Measurements from ENCODE around the gene RBPJ.

RBPJ gene

GRCh38 chr4:26424838-26425237, 104.0 kb downstream of the RBPJ start:
- H3K4me3 Mint-ChIP-seq, result no peak overlapping the region
- peaks cover 4% of the 10 kb centered on the region for H3K4me1 Mint-ChIP-seq
- no peak for DNase-seq (ENCODE audit: low spot score in 2 of 2)
- no peaks in the 10 kb centered on the region for H3K27me3 Mint-ChIP-seq
- H3K36me3 Mint-ChIP-seq (ENCODE audit: insufficient read depth), result peaks cover 30% of the 10 kb centered on the region
- H3K27ac Mint-ChIP-seq (ENCODE audit: low read depth), result no peak overlapping the region
- no peak for ATAC-seq (replicated peaks; ENCODE audit: extremely low read depth, poor library complexity, severe bottlenecking)
- no peaks in the 10 kb centered on the region for H3K9me3 Mint-ChIP-seq

- Mint-ChIP-seq H3K36me3 (ENCODE audit: insufficient read depth) (peaks cover 37% of the 10 kb centered on the region), H3K27ac (ENCODE audit: low read depth) (peak overlapping the region; percentile 22), H3K9me3 (no peaks in the 10 kb centered on the region), H3K4me3 (no peak overlapping the region), H3K27me3 (no peaks in the 10 kb centered on the region), H3K4me1 (peaks cover 4% of the 10 kb centered on the region)
- ATAC-seq (replicated peaks; ENCODE audit: extremely low read depth, poor library complexity, severe bottlenecking), result no peak
- no peak for DNase-seq (ENCODE audit: low spot score in 2 of 2)
These were observed 105.1 kb downstream of the RBPJ start for GRCh38 chr4:26425953-26426352.

- H3K4me1 Mint-ChIP-seq, result peaks cover 4% of the 10 kb centered on the region
- no peak for ATAC-seq (replicated peaks; ENCODE audit: extremely low read depth, poor library complexity, severe bottlenecking)
- H3K9me3 Mint-ChIP-seq, result no peaks in the 10 kb centered on the region
- DNase-seq (ENCODE audit: low spot score in 2 of 2), result no peak
- H3K36me3 Mint-ChIP-seq (ENCODE audit: insufficient read depth), result peaks cover 38% of the 10 kb centered on the region
- no peak overlapping the region for H3K4me3 Mint-ChIP-seq
- no peaks in the 10 kb centered on the region for H3K27me3 Mint-ChIP-seq
- H3K27ac Mint-ChIP-seq (ENCODE audit: low read depth), result peak overlapping the region; percentile 59
These were observed 106.1 kb downstream of the RBPJ start for GRCh38 chr4:26426892-26427291.

GRCh38 chr4:26429910-26430309, 109.1 kb downstream of the RBPJ start:
- no peaks in the 10 kb centered on the region for H3K27me3 Mint-ChIP-seq
- peaks cover 4% of the 10 kb centered on the region for H3K4me1 Mint-ChIP-seq
- no peak for ATAC-seq (replicated peaks; ENCODE audit: extremely low read depth, poor library complexity, severe bottlenecking)
- H3K27ac Mint-ChIP-seq (ENCODE audit: low read depth), result no peak overlapping the region
- no peaks in the 10 kb centered on the region for H3K9me3 Mint-ChIP-seq
- DNase-seq (ENCODE audit: low spot score in 2 of 2), result no peak
- H3K4me3 Mint-ChIP-seq, result no peak overlapping the region
- H3K36me3 Mint-ChIP-seq (ENCODE audit: insufficient read depth), result peaks cover 33% of the 10 kb centered on the region

- DNase-seq (ENCODE audit: low spot score in 2 of 2), result no peak
- H3K27ac Mint-ChIP-seq (ENCODE audit: low read depth), result no peak overlapping the region
- H3K4me3 Mint-ChIP-seq, result no peak overlapping the region
- peaks cover 27% of the 10 kb centered on the region for H3K36me3 Mint-ChIP-seq (ENCODE audit: insufficient read depth)
- no peaks in the 10 kb centered on the region for H3K27me3 Mint-ChIP-seq
- ATAC-seq (replicated peaks; ENCODE audit: extremely low read depth, poor library complexity, severe bottlenecking), result no peak
- H3K9me3 Mint-ChIP-seq, result no peaks in the 10 kb centered on the region
- H3K4me1 Mint-ChIP-seq, result peaks cover 4% of the 10 kb centered on the region
These were observed 110.8 kb downstream of the RBPJ start for GRCh38 chr4:26431461-26432180.

- Mint-ChIP-seq H3K4me3 (no peak overlapping the region), H3K27me3 (no peaks in the 10 kb centered on the region), H3K27ac (ENCODE audit: low read depth) (no peak overlapping the region), H3K36me3 (ENCODE audit: insufficient read depth) (peaks cover 26% of the 10 kb centered on the region), H3K9me3 (no peaks in the 10 kb centered on the region), H3K4me1 (peaks cover 2% of the 10 kb centered on the region)
- no peak for DNase-seq (ENCODE audit: low spot score in 2 of 2)
- ATAC-seq (replicated peaks; ENCODE audit: extremely low read depth, poor library complexity, severe bottlenecking), result no peak
These were observed 111.6 kb downstream of the RBPJ start for GRCh38 chr4:26432419-26432818.

GRCh38 chr4:26433556-26433955, 112.7 kb downstream of the RBPJ start:
- H3K9me3 Mint-ChIP-seq, result no peaks in the 10 kb centered on the region
- no peak overlapping the region for H3K4me3 Mint-ChIP-seq
- no peak for ATAC-seq (replicated peaks; ENCODE audit: extremely low read depth, poor library complexity, severe bottlenecking)
- no peak overlapping the region for H3K27ac Mint-ChIP-seq (ENCODE audit: low read depth)
- peaks cover 25% of the 10 kb centered on the region for H3K36me3 Mint-ChIP-seq (ENCODE audit: insufficient read depth)
- H3K27me3 Mint-ChIP-seq, result no peaks in the 10 kb centered on the region
- H3K4me1 Mint-ChIP-seq, result no peaks in the 10 kb centered on the region
- DNase-seq (ENCODE audit: low spot score in 2 of 2), result no peak

- no peak overlapping the region for H3K27ac Mint-ChIP-seq (ENCODE audit: low read depth)
- no peak for ATAC-seq (replicated peaks; ENCODE audit: extremely low read depth, poor library complexity, severe bottlenecking)
- DNase-seq (ENCODE audit: low spot score in 2 of 2), result no peak
- H3K27me3 Mint-ChIP-seq, result no peaks in the 10 kb centered on the region
- H3K4me1 Mint-ChIP-seq, result no peaks in the 10 kb centered on the region
- peaks cover 25% of the 10 kb centered on the region for H3K36me3 Mint-ChIP-seq (ENCODE audit: insufficient read depth)
- H3K4me3 Mint-ChIP-seq, result no peak overlapping the region
- no peaks in the 10 kb centered on the region for H3K9me3 Mint-ChIP-seq
These were observed 113.3 kb downstream of the RBPJ start for GRCh38 chr4:26434030-26434639.

- no peak overlapping the region for H3K4me3 Mint-ChIP-seq
- peaks cover 1% of the 10 kb centered on the region for H3K36me3 Mint-ChIP-seq (ENCODE audit: insufficient read depth)
- H3K27me3 Mint-ChIP-seq, result peaks cover 12% of the 10 kb centered on the region
- no peak overlapping the region for H3K27ac Mint-ChIP-seq (ENCODE audit: low read depth)
- H3K9me3 Mint-ChIP-seq, result peaks cover 10% of the 10 kb centered on the region
- DNase-seq (ENCODE audit: low spot score in 2 of 2) (no peak), ATAC-seq (replicated peaks; ENCODE audit: extremely low read depth, poor library complexity, severe bottlenecking) (no peak)
- H3K4me1 Mint-ChIP-seq, result peaks cover 9% of the 10 kb centered on the region
These were observed 120.3 kb downstream of the RBPJ start for GRCh38 chr4:26441102-26441501.

- no peak for ATAC-seq (replicated peaks; ENCODE audit: extremely low read depth, poor library complexity, severe bottlenecking)
- peaks cover 12% of the 10 kb centered on the region for H3K27me3 Mint-ChIP-seq
- no peak for DNase-seq (ENCODE audit: low spot score in 2 of 2)
- H3K4me1 Mint-ChIP-seq, result peaks cover 9% of the 10 kb centered on the region
- H3K4me3 Mint-ChIP-seq, result no peak overlapping the region
- peaks cover 1% of the 10 kb centered on the region for H3K36me3 Mint-ChIP-seq (ENCODE audit: insufficient read depth)
- peaks cover 10% of the 10 kb centered on the region for H3K9me3 Mint-ChIP-seq
- H3K27ac Mint-ChIP-seq (ENCODE audit: low read depth), result no peak overlapping the region
These were observed 121.0 kb downstream of the RBPJ start for GRCh38 chr4:26441771-26442170.

- no peak overlapping the region for H3K4me3 Mint-ChIP-seq
- H3K27ac Mint-ChIP-seq (ENCODE audit: low read depth), result peak overlapping the region; percentile 13
- H3K4me1 Mint-ChIP-seq, result peaks cover 8% of the 10 kb centered on the region
- ATAC-seq (replicated peaks; ENCODE audit: extremely low read depth, poor library complexity, severe bottlenecking) (no peak), DNase-seq (ENCODE audit: low spot score in 2 of 2) (no peak)
- peaks cover 12% of the 10 kb centered on the region for H3K27me3 Mint-ChIP-seq
- H3K36me3 Mint-ChIP-seq (ENCODE audit: insufficient read depth), result no peaks in the 10 kb centered on the region
- peaks cover 9% of the 10 kb centered on the region for H3K9me3 Mint-ChIP-seq
These were observed 126.6 kb downstream of the RBPJ start for GRCh38 chr4:26447378-26447777.

- Mint-ChIP-seq H3K4me3 (no peak overlapping the region), H3K27ac (ENCODE audit: low read depth) (no peak overlapping the region), H3K36me3 (ENCODE audit: insufficient read depth) (peaks cover 3% of the 10 kb centered on the region), H3K4me1 (no peaks in the 10 kb centered on the region), H3K27me3 (no peaks in the 10 kb centered on the region), H3K9me3 (no peaks in the 10 kb centered on the region)
- ATAC-seq (replicated peaks; ENCODE audit: extremely low read depth, poor library complexity, severe bottlenecking) (no peak), DNase-seq (ENCODE audit: low spot score in 2 of 2) (no peak)
These were observed 129.6 kb downstream of the RBPJ start for GRCh38 chr4:26450418-26450817.

- no peak overlapping the region for H3K4me3 Mint-ChIP-seq
- no peaks in the 10 kb centered on the region for H3K27me3 Mint-ChIP-seq
- DNase-seq (ENCODE audit: low spot score in 2 of 2) (no peak), ATAC-seq (replicated peaks; ENCODE audit: extremely low read depth, poor library complexity, severe bottlenecking) (no peak)
- no peaks in the 10 kb centered on the region for H3K4me1 Mint-ChIP-seq
- H3K27ac Mint-ChIP-seq (ENCODE audit: low read depth), result no peak overlapping the region
- peaks cover 3% of the 10 kb centered on the region for H3K36me3 Mint-ChIP-seq (ENCODE audit: insufficient read depth)
- H3K9me3 Mint-ChIP-seq, result no peaks in the 10 kb centered on the region
These were observed 130.8 kb downstream of the RBPJ start for GRCh38 chr4:26451597-26451996.
